ENCODE measurements around the gene TUBB2B.

Gene TUBB2B

GRCh38 chr6:3210024-3210610, 17.3 kb downstream of the TUBB2B start:
- DNase-seq (ENCODE audit: low read depth), result no peak
- no peak overlapping the region for H3K4me3 ChIP-seq (ENCODE audit: low read length)
- TF ChIP-seq CTCF (IDR thresholded peaks at IDR 0.05; ENCODE audit: insufficient read depth, low read depth, low read length, missing control alignments), result no peak

- H3K4me3 ChIP-seq (ENCODE audit: low read length), result no peak overlapping the region
- DNase-seq (ENCODE audit: low read depth), result peak; percentile 100
- peak; percentile 42 for TF ChIP-seq CTCF (IDR thresholded peaks at IDR 0.05; ENCODE audit: insufficient read depth, low read depth, low read length, missing control alignments)
Observed at GRCh38 chr6:3209114-3210023, 18.1 kb downstream of the TUBB2B start.

GRCh38 chr6:3208775-3209113, 18.7 kb downstream of the TUBB2B start:
- H3K4me3 ChIP-seq (ENCODE audit: low read length), result no peak overlapping the region
- TF ChIP-seq CTCF (IDR thresholded peaks at IDR 0.05; ENCODE audit: insufficient read depth, low read depth, low read length, missing control alignments), result no peak
- DNase-seq (ENCODE audit: low read depth), result no peak

GRCh38 chr6:3208098-3208774, 19.2 kb downstream of the TUBB2B start:
- TF ChIP-seq CTCF (IDR thresholded peaks at IDR 0.05; ENCODE audit: insufficient read depth, low read depth, low read length, missing control alignments), result no peak
- H3K4me3 ChIP-seq (ENCODE audit: low read length), result no peak overlapping the region

GRCh38 chr6:3206339-3207015, 21.0 kb downstream of the TUBB2B start:
- DNase-seq (ENCODE audit: low read depth), result no peak
- no peak for TF ChIP-seq CTCF (IDR thresholded peaks at IDR 0.05; ENCODE audit: insufficient read depth, low read depth, low read length, missing control alignments)
- H3K4me3 ChIP-seq (ENCODE audit: low read length), result no peak overlapping the region

More at GRCh38 chr6:3208098-3208774, 19.2 kb downstream of the TUBB2B start:
- DNase-seq (ENCODE audit: low read depth), result peak; percentile 93

- peak; percentile 98 for DNase-seq (ENCODE audit: low read depth)
- H3K4me3 ChIP-seq (ENCODE audit: low read length), result no peak overlapping the region
- no peak for TF ChIP-seq CTCF (IDR thresholded peaks at IDR 0.05; ENCODE audit: insufficient read depth, low read depth, low read length, missing control alignments)
Observed at GRCh38 chr6:3205913-3206312, 21.5 kb downstream of the TUBB2B start.
